ENCODE data around the gene PDZRN3. TPM values are rescaled to one million over a fixed set of nuclear protein-coding genes. Genes with fewer than 3 reads are reported as not detected.
"Not testable (repeated sequence)": the region's sequence is repeated elsewhere in the genome, so short reads cannot be mapped to it uniquely, and the experiment has no call there.

PDZRN3 gene
- total RNA-seq, 1 donor from 2014 or later, result 28.7 TPM

DNA sequence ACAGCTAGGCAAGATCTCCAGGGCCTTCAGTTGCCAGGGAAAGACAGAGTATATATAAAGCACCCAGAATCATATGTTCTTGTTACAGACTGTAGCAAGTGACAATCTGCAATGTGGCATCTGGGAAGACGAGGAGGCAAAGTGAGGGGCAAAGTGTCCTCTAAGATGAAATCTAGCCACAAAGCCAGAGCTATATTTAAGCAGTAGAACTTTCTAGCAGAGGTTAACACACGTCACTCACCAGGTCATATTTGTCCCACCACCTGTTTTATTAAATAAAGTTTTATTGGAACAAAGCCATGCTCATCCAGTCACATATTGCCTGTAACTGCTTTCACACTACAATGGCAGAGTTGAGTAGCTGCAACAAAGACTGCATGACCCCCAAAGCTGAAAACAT, 51.5 kb downstream of the PDZRN3 start:
- H3K4me1 Mint-ChIP-seq (ENCODE audit: low read depth), result peaks cover 51% of the 10 kb centered on the region
- H3K4me3 Mint-ChIP-seq (ENCODE audit: low read depth), result no peak overlapping the region
- no peak overlapping the region for H3K27ac Mint-ChIP-seq
- H3K9me3 Mint-ChIP-seq (ENCODE audit: low read depth), result peaks cover 3% of the 10 kb centered on the region
- DNase-seq (ENCODE audit: low spot score, unreplicated experiment), result no peak
- TF ChIP-seq, protein P1, sequence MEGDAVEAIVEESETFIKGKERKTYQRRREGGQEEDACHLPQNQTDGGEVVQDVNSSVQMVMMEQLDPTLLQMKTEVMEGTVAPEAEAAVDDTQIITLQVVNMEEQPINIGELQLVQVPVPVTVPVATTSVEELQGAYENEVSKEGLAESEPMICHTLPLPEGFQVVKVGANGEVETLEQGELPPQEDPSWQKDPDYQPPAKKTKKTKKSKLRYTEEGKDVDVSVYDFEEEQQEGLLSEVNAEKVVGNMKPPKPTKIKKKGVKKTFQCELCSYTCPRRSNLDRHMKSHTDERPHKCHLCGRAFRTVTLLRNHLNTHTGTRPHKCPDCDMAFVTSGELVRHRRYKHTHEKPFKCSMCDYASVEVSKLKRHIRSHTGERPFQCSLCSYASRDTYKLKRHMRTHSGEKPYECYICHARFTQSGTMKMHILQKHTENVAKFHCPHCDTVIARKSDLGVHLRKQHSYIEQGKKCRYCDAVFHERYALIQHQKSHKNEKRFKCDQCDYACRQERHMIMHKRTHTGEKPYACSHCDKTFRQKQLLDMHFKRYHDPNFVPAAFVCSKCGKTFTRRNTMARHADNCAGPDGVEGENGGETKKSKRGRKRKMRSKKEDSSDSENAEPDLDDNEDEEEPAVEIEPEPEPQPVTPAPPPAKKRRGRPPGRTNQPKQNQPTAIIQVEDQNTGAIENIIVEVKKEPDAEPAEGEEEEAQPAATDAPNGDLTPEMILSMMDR (IDR thresholded peaks at IDR 0.05; ENCODE audit: unreplicated experiment), result no peak
- H3K27me3 Mint-ChIP-seq, result peaks cover 14% of the 10 kb centered on the region
- H3K36me3 Mint-ChIP-seq (ENCODE audit: insufficient read depth), result peaks cover 4% of the 10 kb centered on the region

DNA sequence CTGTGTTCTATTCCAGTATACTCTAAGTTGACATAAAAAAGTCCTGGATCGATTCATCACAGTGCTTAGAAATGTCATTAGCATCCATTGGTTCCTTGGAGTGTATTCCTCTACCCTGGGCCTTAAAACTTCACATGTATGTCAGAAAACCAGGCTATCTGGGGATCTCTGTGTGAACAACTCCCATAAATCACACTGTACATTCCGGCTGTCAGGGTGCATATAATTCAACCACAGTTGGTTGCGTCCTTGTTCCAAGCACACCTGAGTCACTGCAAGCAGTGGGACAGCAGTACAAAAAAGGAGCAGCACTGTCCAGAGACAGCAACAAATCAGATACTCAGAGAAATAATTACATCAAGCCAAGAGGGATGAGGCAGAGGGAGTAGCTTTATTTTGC, 52.4 kb downstream of the PDZRN3 start:
- H3K4me3 Mint-ChIP-seq (ENCODE audit: low read depth), result no peak overlapping the region
- peaks cover 3% of the 10 kb centered on the region for H3K9me3 Mint-ChIP-seq (ENCODE audit: low read depth)
- peaks cover 55% of the 10 kb centered on the region for H3K4me1 Mint-ChIP-seq (ENCODE audit: low read depth)
- H3K27me3 Mint-ChIP-seq, result peaks cover 12% of the 10 kb centered on the region
- H3K27ac Mint-ChIP-seq, result peak overlapping the region; percentile 83
- TF ChIP-seq, protein P1 (IDR thresholded peaks at IDR 0.05; ENCODE audit: unreplicated experiment), result no peak
- H3K36me3 Mint-ChIP-seq (ENCODE audit: insufficient read depth), result peaks cover 1% of the 10 kb centered on the region
- DNase-seq (ENCODE audit: low spot score, unreplicated experiment), result no peak

DNA sequence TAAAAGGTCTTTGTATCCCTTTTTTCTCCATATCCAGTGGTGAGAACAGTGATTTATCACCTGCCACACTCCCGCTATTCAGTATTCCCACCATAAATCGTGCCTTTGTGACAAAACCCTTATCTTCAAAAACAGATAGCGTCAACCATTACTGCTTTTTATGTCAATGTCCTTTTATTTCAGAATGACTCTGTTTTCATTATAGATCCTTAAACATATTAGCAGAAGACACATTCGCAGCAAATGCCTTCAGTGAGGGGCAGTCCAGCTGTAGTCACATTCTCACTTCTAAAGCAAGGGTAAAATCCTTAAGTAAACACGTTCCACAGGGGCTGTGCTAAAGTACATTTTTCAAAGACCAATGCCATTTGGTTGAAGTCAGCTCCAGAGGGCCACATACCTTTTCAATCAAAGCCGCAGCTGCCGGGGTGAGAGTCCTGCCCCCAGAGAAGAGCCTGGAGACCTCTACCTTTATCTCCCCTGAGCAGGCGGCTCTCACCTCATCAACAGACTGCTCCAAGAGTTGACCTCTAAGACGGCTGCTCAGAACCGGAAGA, 53.4 kb downstream of the PDZRN3 start:
- no peak for DNase-seq (ENCODE audit: low spot score, unreplicated experiment)
- peaks cover 1% of the 10 kb centered on the region for H3K36me3 Mint-ChIP-seq (ENCODE audit: insufficient read depth)
- H3K4me1 Mint-ChIP-seq (ENCODE audit: low read depth), result peaks cover 53% of the 10 kb centered on the region
- H3K4me3 Mint-ChIP-seq (ENCODE audit: low read depth), result peak overlapping the region; percentile 9
- peaks cover 3% of the 10 kb centered on the region for H3K9me3 Mint-ChIP-seq (ENCODE audit: low read depth)
- H3K27me3 Mint-ChIP-seq, result peaks cover 12% of the 10 kb centered on the region
- H3K27ac Mint-ChIP-seq, result peak overlapping the region; percentile 88
- TF ChIP-seq, protein P1 (IDR thresholded peaks at IDR 0.05; ENCODE audit: unreplicated experiment), result no peak

DNA sequence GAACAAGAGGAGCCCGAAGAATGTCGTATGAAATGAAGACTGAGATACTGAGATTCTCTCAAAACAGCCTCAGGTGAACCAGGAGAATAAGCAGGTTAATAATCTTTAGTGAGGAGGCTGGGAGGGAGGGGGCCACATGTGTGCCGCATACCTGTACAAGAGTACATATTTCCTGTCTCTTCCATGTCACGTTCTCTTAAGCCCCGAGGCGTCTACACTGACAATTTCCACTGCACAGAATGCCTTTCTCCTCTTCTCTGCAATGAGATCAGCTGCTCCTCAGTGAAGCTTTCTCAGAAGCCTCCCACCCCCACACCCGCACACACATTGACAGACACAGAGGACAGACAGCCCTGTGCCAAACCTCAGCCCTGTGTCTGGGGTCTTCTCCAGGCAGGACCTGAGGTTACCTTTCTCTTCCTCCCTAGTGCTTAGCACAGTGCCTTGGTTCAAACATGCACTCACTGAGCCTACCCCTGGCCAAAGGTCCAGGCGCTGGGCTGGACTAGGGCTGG, 55.4 kb downstream of the PDZRN3 start:
- Mint-ChIP-seq H3K9me3 (ENCODE audit: low read depth) (no peaks in the 10 kb centered on the region), H3K36me3 (ENCODE audit: insufficient read depth) (no peaks in the 10 kb centered on the region), H3K4me3 (ENCODE audit: low read depth) (no peak overlapping the region), H3K4me1 (ENCODE audit: low read depth) (peaks cover 51% of the 10 kb centered on the region), H3K27me3 (peaks cover 3% of the 10 kb centered on the region), H3K27ac (no peak overlapping the region)
- TF ChIP-seq, protein P1 (IDR thresholded peaks at IDR 0.05; ENCODE audit: unreplicated experiment), result no peak
- DNase-seq (ENCODE audit: low spot score, unreplicated experiment), result no peak

DNA sequence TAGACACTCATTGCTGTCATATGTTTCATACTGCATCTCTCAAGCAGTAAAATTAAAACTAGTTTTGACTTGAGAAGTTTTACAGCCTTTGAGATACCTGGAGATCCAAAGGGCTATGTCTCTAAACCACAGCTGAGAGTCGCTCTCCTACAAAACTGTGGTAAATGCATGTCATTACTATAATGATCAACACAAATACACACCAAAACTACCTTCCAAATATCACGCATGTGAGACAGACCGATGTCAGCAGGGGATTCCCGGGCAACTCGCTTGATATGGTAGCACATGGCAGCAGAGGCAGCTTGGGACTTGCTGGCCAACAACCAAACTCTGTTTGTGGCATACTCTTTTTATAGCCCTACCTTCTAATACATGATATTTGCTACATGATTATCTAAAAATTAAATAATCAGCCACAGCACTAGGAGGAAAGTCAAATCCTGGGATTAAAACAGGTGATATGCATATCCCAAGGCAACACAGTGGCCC, 56.3 kb downstream of the PDZRN3 start:
- peaks cover 3% of the 10 kb centered on the region for H3K27me3 Mint-ChIP-seq
- no peak for DNase-seq (ENCODE audit: low spot score, unreplicated experiment)
- no peaks in the 10 kb centered on the region for H3K9me3 Mint-ChIP-seq (ENCODE audit: low read depth)
- H3K27ac Mint-ChIP-seq, result no peak overlapping the region
- peaks cover 53% of the 10 kb centered on the region for H3K4me1 Mint-ChIP-seq (ENCODE audit: low read depth)
- H3K36me3 Mint-ChIP-seq (ENCODE audit: insufficient read depth), result no peaks in the 10 kb centered on the region
- no peak overlapping the region for H3K4me3 Mint-ChIP-seq (ENCODE audit: low read depth)
- TF ChIP-seq, protein P1 (IDR thresholded peaks at IDR 0.05; ENCODE audit: unreplicated experiment), result no peak

DNA sequence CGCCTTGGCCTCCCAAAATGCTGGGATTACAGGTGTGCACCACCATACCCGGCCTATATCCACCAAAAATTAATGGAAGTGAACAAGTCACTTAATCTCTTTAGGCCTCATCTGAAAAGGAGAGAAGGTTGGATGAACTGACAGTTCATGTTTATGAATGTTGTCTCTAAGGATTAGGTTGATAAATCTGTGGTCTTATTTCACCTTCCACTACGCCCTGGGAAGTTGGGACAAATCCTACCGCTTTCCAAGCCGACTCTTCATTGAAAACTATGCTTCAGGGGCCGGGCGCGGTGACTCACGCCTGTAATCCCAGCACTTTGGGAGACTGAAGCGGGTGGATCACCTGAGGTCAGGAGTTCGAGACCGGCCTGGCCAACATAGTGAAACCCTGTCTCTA, 59.4 kb downstream of the PDZRN3 start:
- H3K4me1 Mint-ChIP-seq (ENCODE audit: low read depth), result peaks cover 34% of the 10 kb centered on the region
- not testable (repeated sequence) for H3K4me3 Mint-ChIP-seq (ENCODE audit: low read depth); H3K27ac Mint-ChIP-seq; H3K9me3 Mint-ChIP-seq (ENCODE audit: low read depth); DNase-seq (ENCODE audit: low spot score, unreplicated experiment); H3K27me3 Mint-ChIP-seq; H3K36me3 Mint-ChIP-seq (ENCODE audit: insufficient read depth)

All from progenitor cell of endocrine pancreas (in vitro differentiated cells).